ENCODE results near the gene AHDC1.
A peak's percentile ranks its signal among the peaks of the same experiment; 100 is the strongest.
"Not testable (repeated sequence)": the region's sequence is repeated elsewhere in the genome, so short reads cannot be mapped to it uniquely, and the experiment has no call there.

Gene AHDC1

GRCh38 chr1:27632387-27633297, 28.7 kb upstream of the AHDC1 start:
- TF ChIP-seq CTCF (conservative IDR thresholded peaks at IDR 0.05; ENCODE audit: control insufficient read depth, insufficient read depth, low read depth, low read length) = no peak
- DNase-seq (ENCODE audit: low read depth) = no peak
- no peak overlapping the region for H3K4me3 ChIP-seq (ENCODE audit: control insufficient read depth, low read depth, low read length)

DNA sequence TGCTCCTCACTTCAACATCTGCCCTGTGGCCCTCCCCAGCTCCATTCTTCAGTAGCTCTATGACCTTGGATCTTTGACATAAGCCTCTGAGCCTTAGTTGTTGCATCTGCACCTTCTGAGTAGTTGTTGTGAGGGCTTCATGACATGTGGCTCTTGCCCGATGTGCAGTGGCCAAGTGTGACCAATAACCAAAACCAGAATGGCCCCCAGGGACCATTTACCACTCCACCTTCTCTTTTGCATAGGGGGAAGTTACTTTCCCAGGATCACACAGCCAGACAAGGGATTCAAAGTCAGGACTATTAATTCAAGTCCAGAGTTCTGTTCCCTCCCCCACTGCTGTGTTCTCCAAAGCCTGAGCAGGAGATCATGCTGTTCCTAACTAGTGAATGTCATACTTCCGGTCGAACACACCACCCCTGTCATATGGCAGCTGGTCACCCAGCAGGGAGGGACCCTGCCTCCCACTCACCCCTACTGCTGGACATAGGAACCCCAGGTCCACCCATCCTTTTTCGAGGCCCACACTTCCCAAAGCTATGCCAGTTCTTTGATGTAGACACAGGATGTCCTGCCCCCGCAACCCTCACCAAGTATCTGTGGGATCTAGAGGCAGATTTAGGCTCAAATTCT, 27.0 kb upstream of the AHDC1 start:
- DNase-seq (ENCODE audit: low read depth) = no peak
- no peak overlapping the region for H3K4me3 ChIP-seq (ENCODE audit: control insufficient read depth, low read depth, low read length)
- no peak for TF ChIP-seq CTCF (conservative IDR thresholded peaks at IDR 0.05; ENCODE audit: control insufficient read depth, insufficient read depth, low read depth, low read length)

- TF ChIP-seq CTCF (conservative IDR thresholded peaks at IDR 0.05; ENCODE audit: control insufficient read depth, insufficient read depth, low read depth, low read length) = no peak
- DNase-seq (ENCODE audit: low read depth) = no peak
- no peak overlapping the region for H3K4me3 ChIP-seq (ENCODE audit: control insufficient read depth, low read depth, low read length)
Measured at GRCh38 chr1:27628712-27629111, 24.8 kb upstream of the AHDC1 start.

GRCh38 chr1:27627733-27628132, 23.8 kb upstream of the AHDC1 start:
- not testable (repeated sequence) for H3K4me3 ChIP-seq (ENCODE audit: control insufficient read depth, low read depth, low read length)
- DNase-seq (ENCODE audit: low read depth) = peak; percentile 30

GRCh38 chr1:27627061-27627460, 23.1 kb upstream of the AHDC1 start:
- no peak for TF ChIP-seq CTCF (conservative IDR thresholded peaks at IDR 0.05; ENCODE audit: control insufficient read depth, insufficient read depth, low read depth, low read length)

DNA sequence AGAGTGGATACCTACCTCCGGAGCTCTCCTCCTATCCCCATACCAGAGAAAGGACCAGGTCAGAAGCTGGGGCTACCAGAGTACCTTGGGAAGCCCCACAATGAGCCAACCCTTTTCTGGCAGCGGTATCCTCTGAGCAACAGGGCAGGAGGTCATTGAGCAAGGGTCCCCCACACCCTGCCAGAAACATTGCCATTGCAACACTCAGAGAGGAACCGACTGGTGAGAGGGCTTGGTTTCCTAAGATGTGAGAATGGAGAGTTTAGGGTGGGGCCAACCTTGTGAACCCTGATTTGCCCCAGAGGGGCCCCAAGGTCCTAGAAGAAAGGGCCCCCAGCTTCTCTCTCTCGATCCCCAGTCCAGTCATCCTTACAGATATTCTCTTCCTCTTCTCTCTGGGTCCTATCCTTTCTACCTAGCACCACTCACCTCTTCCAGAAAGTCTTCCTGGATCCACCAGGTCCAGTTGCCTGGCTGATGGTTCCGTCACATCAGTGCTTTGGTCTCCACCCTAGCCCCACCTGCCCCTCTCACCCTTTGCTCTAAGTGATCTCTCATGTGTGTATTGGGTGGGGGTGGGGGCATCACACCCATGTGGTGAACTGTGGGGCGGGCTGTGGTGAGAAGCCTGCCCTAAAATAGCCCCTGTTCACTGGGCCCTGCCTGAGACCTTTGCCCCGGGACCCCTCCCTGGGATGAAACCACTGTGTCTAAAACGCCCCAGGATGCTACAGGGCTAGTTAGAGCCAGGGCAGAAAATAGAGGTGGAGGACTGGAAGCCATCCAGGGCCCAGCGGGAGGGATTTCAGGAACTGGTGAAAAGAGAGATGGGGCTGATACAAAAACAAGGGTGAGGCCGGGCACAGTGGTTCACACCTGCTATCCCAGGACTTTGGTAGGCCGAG, 22.3 kb upstream of the AHDC1 start:
- no peak for DNase-seq (ENCODE audit: low read depth)
- TF ChIP-seq CTCF (conservative IDR thresholded peaks at IDR 0.05; ENCODE audit: control insufficient read depth, insufficient read depth, low read depth, low read length) = no peak
- H3K4me3 ChIP-seq (ENCODE audit: control insufficient read depth, low read depth, low read length) = no peak overlapping the region

More at GRCh38 chr1:27627061-27627460, 23.1 kb upstream of the AHDC1 start:
- no peak overlapping the region for H3K4me3 ChIP-seq (ENCODE audit: control insufficient read depth, low read depth, low read length)
- no peak for DNase-seq (ENCODE audit: low read depth)
